IPS-15b (cell line): ENCODE data around the gene CD58.

Experiments
- H3K27me3 ChIP-seq: one replicate; pipeline ENCODE4 v1.6.1; 2013; ENCODE audit warnings: low read length; ENCODE audit not compliant: control insufficient read depth, insufficient read depth
- H3K36me3 ChIP-seq: one replicate; pipeline ENCODE4 v1.6.1; 2013; ENCODE audit warnings: low read length; ENCODE audit not compliant: control insufficient read depth, insufficient read depth
- H3K4me1 ChIP-seq: one replicate; pipeline ENCODE4 v1.6.1; 2013; ENCODE audit warnings: mild to moderate bottlenecking, low read length; ENCODE audit not compliant: control insufficient read depth, insufficient read depth
- H3K4me3 ChIP-seq: one replicate; pipeline ENCODE4 v1.5.1; 2013; ENCODE audit warnings: low read depth, low read length
- H3K9ac ChIP-seq: one replicate; pipeline ENCODE4 v1.6.1; 2013; ENCODE audit warnings: low read depth, mild to moderate bottlenecking, low read length
- H3K9me3 ChIP-seq: one replicate; pipeline ENCODE4 v1.6.1; 2013; ENCODE audit warnings: mild to moderate bottlenecking, low read length; ENCODE audit not compliant: control insufficient read depth, insufficient read depth

The CD58 gene

DNA sequence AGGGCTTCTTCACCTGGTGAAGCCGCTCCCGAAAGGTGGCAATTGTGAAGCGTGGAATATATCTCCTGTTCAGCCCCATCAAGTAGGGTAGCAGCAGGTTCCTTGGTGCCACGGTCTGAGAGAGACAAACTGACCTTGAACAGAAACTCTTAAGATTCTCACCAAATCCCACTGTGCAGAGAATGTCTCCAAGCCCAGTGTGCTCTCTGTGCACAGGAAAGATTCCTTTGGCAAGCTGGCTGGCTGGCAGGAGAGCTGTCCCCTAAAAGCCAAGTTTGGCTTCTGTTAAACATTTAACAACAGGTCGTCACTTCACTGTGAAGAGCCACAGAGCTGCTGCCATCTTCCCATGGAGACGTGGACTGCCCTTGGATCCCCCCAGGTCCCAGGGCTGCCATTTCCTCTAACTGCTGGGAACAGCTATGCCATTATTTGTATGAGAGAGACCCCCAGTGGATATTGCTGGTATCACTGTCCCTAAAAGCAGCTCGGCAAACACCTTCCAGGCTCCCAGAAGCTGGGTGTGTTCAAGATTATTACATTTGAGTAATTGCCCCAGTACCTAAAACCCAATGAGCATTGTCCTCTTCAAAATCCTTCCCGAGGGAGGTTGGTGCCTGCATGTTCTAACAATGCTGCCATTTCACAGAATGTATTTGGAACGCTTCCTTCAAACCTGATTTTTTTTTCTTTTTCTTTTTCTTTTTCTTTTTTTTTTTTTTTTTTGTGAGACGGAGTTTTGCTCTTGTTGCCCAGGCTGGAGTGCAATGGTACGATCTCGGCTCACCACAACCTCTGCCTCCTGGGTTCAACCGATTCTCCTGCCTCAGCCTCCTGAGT is 71.8 kb downstream of the CD58 start:
- Histone ChIP-seq H3K4me1 (peaks cover 4% of the 10 kb centered on the region), H3K9ac (no peak overlapping the region), H3K4me3 (no peak overlapping the region), H3K36me3 (no peaks in the 10 kb centered on the region), H3K9me3 (no peaks in the 10 kb centered on the region), H3K27me3 (no peaks in the 10 kb centered on the region)

- no peak overlapping the region for H3K9ac ChIP-seq
These were observed 73.2 kb downstream of the CD58 start for GRCh38 chr1:116497656-116498055.

DNA sequence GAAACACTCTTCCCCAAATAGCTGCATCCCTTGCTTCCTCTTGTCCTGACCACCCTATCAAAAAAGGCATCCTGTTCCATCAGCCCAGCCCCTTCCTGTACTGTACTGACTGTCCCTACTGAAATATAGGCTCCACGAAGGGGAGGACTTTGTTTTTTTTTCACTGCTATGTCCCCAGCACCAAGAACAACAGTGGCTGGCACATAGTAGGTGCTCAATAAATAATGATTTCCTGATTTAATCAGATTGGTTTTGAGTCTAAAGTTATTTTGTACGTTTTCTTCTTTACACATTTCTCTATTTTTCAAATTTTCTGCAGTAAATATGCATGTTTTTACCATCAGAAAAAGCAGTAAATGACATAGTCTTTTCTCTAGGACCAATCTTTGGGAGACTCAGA is 73.9 kb downstream of the CD58 start:
- H3K4me1 ChIP-seq: peaks cover 4% of the 10 kb centered on the region
- H3K9me3 ChIP-seq: no peaks in the 10 kb centered on the region
- H3K4me3 ChIP-seq: no peak overlapping the region
- H3K27me3 ChIP-seq: no peaks in the 10 kb centered on the region
- H3K9ac ChIP-seq: no peak overlapping the region
- no peaks in the 10 kb centered on the region for H3K36me3 ChIP-seq

More at GRCh38 chr1:116497656-116498055, 73.2 kb downstream of the CD58 start:
- no peak overlapping the region for H3K4me3 ChIP-seq
- peaks cover 4% of the 10 kb centered on the region for H3K4me1 ChIP-seq
- H3K36me3 ChIP-seq: no peaks in the 10 kb centered on the region
- H3K9me3 ChIP-seq: no peaks in the 10 kb centered on the region
- no peaks in the 10 kb centered on the region for H3K27me3 ChIP-seq

DNA sequence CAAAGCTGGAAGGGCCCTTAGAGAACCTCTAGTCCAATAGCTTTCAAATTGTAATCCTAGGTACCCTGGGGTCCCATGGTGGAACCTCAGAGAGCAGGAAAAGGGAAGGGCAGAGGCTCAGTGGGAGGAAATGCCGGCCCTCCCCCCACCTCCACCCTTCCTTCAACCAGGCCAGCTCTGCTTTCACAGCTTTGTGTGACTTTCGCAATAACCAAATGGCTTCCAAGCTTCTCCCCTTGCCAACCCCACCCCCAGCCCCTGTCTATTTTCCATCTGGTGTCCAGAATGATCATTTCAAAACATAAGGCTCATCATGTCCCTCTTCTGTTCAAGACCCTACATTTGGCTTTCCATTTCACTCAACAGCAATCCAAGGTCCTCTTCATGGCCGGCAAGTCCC is 74.4 kb downstream of the CD58 start:
- Histone ChIP-seq H3K27me3 (no peaks in the 10 kb centered on the region), H3K4me1 (peaks cover 4% of the 10 kb centered on the region), H3K9ac (no peak overlapping the region), H3K9me3 (no peaks in the 10 kb centered on the region), H3K4me3 (no peak overlapping the region), H3K36me3 (no peaks in the 10 kb centered on the region)

DNA sequence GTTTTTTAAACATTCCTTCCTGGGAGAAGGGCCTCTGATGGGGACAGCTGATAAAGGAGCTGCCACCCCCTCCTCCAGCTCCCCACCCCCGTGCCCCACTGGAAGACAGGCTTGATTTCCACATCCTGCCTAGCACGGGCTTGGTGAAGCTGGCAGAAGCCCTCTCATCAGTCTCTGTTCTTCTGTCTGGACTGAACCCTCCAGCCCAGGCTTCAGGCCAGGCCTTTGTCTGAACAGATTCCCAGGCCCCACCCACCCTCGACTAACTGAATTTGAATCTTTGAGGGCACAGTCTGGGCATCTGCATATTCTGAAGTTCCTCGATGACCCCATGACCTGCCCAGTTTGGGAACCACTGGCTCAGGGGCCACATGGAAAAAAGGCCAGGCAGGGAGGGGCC is 75.3 kb downstream of the CD58 start:
- Histone ChIP-seq H3K36me3 (no peaks in the 10 kb centered on the region), H3K4me3 (no peak overlapping the region), H3K4me1 (peaks cover 4% of the 10 kb centered on the region), H3K27me3 (no peaks in the 10 kb centered on the region), H3K9ac (no peak overlapping the region), H3K9me3 (no peaks in the 10 kb centered on the region)

GRCh38 chr1:116494745-116495144 is 76.1 kb downstream of the CD58 start:
- no peaks in the 10 kb centered on the region for H3K9me3 ChIP-seq
- peaks cover 4% of the 10 kb centered on the region for H3K4me1 ChIP-seq

DNA sequence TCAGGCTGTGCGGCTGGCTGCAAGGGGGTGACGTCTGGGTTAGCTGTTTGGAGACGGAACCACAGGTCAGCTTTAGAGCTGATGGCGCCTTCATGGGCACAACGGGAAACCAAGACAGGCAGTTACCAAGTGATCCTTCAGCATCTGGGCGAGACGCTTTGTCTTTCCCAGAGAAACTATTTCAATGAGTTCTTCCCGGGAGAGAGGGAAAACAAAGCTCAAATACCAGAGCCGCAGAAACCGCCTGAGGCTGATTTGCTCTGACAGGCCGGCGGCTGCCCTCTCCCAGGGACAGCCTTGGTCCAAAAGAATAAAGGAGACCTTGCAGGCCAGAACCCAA is 76.5 kb downstream of the CD58 start:
- H3K36me3 ChIP-seq: no peaks in the 10 kb centered on the region
- H3K27me3 ChIP-seq: no peaks in the 10 kb centered on the region
- no peak overlapping the region for H3K9ac ChIP-seq
- no peaks in the 10 kb centered on the region for H3K9me3 ChIP-seq
- H3K4me1 ChIP-seq: peaks cover 4% of the 10 kb centered on the region
- no peak overlapping the region for H3K4me3 ChIP-seq

More at GRCh38 chr1:116494745-116495144, 76.1 kb downstream of the CD58 start:
- Histone ChIP-seq H3K36me3 (no peaks in the 10 kb centered on the region), H3K4me3 (no peak overlapping the region), H3K27me3 (no peaks in the 10 kb centered on the region), H3K9ac (no peak overlapping the region)

- no peak overlapping the region for H3K9ac ChIP-seq
- no peaks in the 10 kb centered on the region for H3K9me3 ChIP-seq
- H3K4me3 ChIP-seq: no peak overlapping the region
- H3K36me3 ChIP-seq: no peaks in the 10 kb centered on the region
- H3K27me3 ChIP-seq: no peaks in the 10 kb centered on the region
- peaks cover 4% of the 10 kb centered on the region for H3K4me1 ChIP-seq
These were observed 77.1 kb downstream of the CD58 start for GRCh38 chr1:116493484-116494352.

- Histone ChIP-seq H3K9me3 (no peaks in the 10 kb centered on the region), H3K4me1 (peaks cover 4% of the 10 kb centered on the region), H3K9ac (no peak overlapping the region), H3K27me3 (no peaks in the 10 kb centered on the region), H3K4me3 (no peak overlapping the region), H3K36me3 (no peaks in the 10 kb centered on the region)
These were observed 77.8 kb downstream of the CD58 start for GRCh38 chr1:116493036-116493435.

DNA sequence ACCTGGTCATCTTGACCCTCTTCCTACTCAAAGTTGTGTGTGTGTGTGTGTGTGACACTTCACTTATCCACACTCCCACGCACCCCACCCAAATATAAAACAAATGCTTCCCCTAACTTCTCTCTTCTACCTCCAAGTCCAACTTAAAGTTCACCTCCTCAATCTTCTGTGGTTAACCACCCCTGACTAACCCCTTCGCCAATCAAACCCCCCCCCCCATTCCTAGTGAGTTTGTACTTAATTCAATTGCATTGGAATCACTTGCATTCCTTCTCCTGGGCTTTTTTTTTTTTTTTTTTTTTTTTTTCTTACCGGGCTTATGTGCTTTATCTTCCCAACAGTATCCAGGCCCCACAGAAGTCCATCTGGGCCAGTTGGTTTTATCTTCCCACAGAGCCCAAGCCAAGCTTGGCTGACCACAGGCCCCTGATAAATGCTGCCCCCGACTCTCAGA is 78.4 kb downstream of the CD58 start:
- peaks cover 4% of the 10 kb centered on the region for H3K4me1 ChIP-seq
- H3K9me3 ChIP-seq: no peaks in the 10 kb centered on the region
- no peak overlapping the region for H3K4me3 ChIP-seq
- no peaks in the 10 kb centered on the region for H3K36me3 ChIP-seq
- no peak overlapping the region for H3K9ac ChIP-seq
- no peaks in the 10 kb centered on the region for H3K27me3 ChIP-seq

DNA sequence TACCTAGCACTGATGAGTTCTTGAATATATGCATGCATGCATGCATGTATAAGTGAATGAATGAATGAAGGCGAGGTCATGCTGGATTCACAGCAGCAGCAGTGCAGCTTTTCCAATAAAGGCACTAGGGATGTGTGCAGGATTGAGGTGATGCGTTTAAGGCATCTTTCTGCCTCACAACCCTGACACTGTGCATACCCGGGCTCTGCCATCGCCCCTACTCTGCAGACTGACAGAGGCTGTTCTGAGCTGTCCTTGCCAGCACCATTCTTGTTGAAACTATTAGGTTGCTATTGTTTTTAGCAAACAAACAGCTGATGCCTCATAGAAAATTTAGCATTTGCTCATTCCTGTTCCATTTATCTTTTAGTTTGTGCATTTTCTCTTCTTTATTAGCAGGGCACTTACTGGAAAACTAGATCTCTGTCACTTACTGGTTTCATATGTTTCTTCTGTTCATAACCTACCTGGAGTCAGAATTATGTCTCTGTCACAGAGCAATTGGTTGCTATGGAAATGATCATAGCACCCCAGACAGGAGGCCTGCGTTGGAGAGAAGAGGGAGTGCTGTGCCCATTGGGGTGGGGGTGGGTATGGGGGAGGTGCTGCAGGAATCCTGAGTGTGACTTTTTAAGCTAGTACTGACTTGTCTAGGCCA is 79.0 kb downstream of the CD58 start:
- H3K4me3 ChIP-seq: no peak overlapping the region
- H3K4me1 ChIP-seq: peaks cover 4% of the 10 kb centered on the region
- H3K9me3 ChIP-seq: no peaks in the 10 kb centered on the region

More for the DNA sequence above, 79.0 kb downstream of the CD58 start:
- no peak overlapping the region for H3K9ac ChIP-seq
- H3K36me3 ChIP-seq: no peaks in the 10 kb centered on the region
- no peaks in the 10 kb centered on the region for H3K27me3 ChIP-seq
